ENCODE results near the gene GJB1.

GJB1 gene

GRCh38 chrX:71215338-71215912, 7.6 kb upstream of the GJB1 start:
- no peak for DNase-seq

GRCh38 chrX:71216485-71216884, 6.5 kb upstream of the GJB1 start:
- DNase-seq, result no peak

- DNase-seq, result no peak
Measured at GRCh38 chrX:71217298-71217697, 5.7 kb upstream of the GJB1 start.

- no peak for DNase-seq
Measured at GRCh38 chrX:71221145-71221544, 1.9 kb upstream of the GJB1 start.

- no peak for DNase-seq
Measured at GRCh38 chrX:71224098-71224708, 1.2 kb downstream of the GJB1 start.

- no peak for DNase-seq
Measured at GRCh38 chrX:71225009-71225408, 2.0 kb downstream of the GJB1 start.

GRCh38 chrX:71225676-71226075, 2.7 kb downstream of the GJB1 start:
- no peak for DNase-seq

- no peak for DNase-seq
Measured at GRCh38 chrX:71227370-71228062, 4.5 kb downstream of the GJB1 start.

GRCh38 chrX:71228063-71228642, 5.1 kb downstream of the GJB1 start:
- no peak for DNase-seq

- DNase-seq, result no peak
Measured at GRCh38 chrX:71235482-71235881, 12.5 kb downstream of the GJB1 start.

GRCh38 chrX:71236836-71237235, 13.8 kb downstream of the GJB1 start:
- DNase-seq, result no peak

GRCh38 chrX:71239781-71240180, 16.8 kb downstream of the GJB1 start:
- DNase-seq, result no peak

- no peak for DNase-seq
Measured at GRCh38 chrX:71241301-71241700, 18.3 kb downstream of the GJB1 start.

- DNase-seq, result no peak
Measured at GRCh38 chrX:71244359-71245128, 21.5 kb downstream of the GJB1 start.

GRCh38 chrX:71245159-71245558, 22.1 kb downstream of the GJB1 start:
- no peak for DNase-seq

- DNase-seq, result no peak
Measured at GRCh38 chrX:71250841-71251240, 27.8 kb downstream of the GJB1 start.

- peak; percentile 62 for DNase-seq
Measured at GRCh38 chrX:71251466-71251973, 28.5 kb downstream of the GJB1 start.

- no peak for DNase-seq
Measured at GRCh38 chrX:71252221-71252620, 29.2 kb downstream of the GJB1 start.

- DNase-seq, result peak; percentile 67
Measured at GRCh38 chrX:71253253-71254091, 30.4 kb downstream of the GJB1 start.

GRCh38 chrX:71254092-71254963, 31.3 kb downstream of the GJB1 start, which contains the start of gene ZMYM3:
ZMYM3 (minus strand) TSS chrX:71254140; CDS start chrX:71253255, 885 bp downstream.
- DNase-seq, result peak; percentile 86

- DNase-seq, result no peak
Measured at GRCh38 chrX:71256051-71256450, 33.0 kb downstream of the GJB1 start.

All from activated CD8-positive, alpha-beta memory T cell treated with anti-CD3 and anti-CD28 coated beads for 24 hours (primary cell).